GM12875 (cell line): Measurements from ENCODE around the gene SHQ1.

Experiments
- H3K4me3 ChIP-seq: one replicate; pipeline ENCODE4 v1.5.1; 2011; ENCODE audit warnings: low read depth, low read length, control low read depth
- CTCF ChIP-seq: IDR thresholded peaks from 2 replicates; pipeline ENCODE4 v1.5.1; 2011; ENCODE audit warnings: low read depth, mild to moderate bottlenecking, control low read depth, inconsistent platforms, low read length, moderate library complexity, borderline replicate concordance; ENCODE audit not compliant: insufficient read depth

Gene SHQ1

GRCh38 chr3:72812201-72812600 is 36.0 kb downstream of the SHQ1 start:
- no peak for TF ChIP-seq CTCF

GRCh38 chr3:72811571-72811970 is 36.7 kb downstream of the SHQ1 start:
- no peak for TF ChIP-seq CTCF
- H3K4me3 ChIP-seq: no peak overlapping the region

More at GRCh38 chr3:72812201-72812600, 36.0 kb downstream of the SHQ1 start:
- H3K4me3 ChIP-seq: no peak overlapping the region

GRCh38 chr3:72810659-72811434 is 37.4 kb downstream of the SHQ1 start:
- H3K4me3 ChIP-seq: no peak overlapping the region
- TF ChIP-seq CTCF: no peak

GRCh38 chr3:72810063-72810462 is 38.2 kb downstream of the SHQ1 start:
- TF ChIP-seq CTCF: no peak
- H3K4me3 ChIP-seq: no peak overlapping the region

- no peak overlapping the region for H3K4me3 ChIP-seq
- TF ChIP-seq CTCF: no peak
These were observed 43.9 kb downstream of the SHQ1 start for GRCh38 chr3:72804361-72804760.

GRCh38 chr3:72803573-72803972 is 44.7 kb downstream of the SHQ1 start:
- H3K4me3 ChIP-seq: no peak overlapping the region
- no peak for TF ChIP-seq CTCF

- TF ChIP-seq CTCF: no peak
- H3K4me3 ChIP-seq: no peak overlapping the region
These were observed 46.2 kb downstream of the SHQ1 start for GRCh38 chr3:72802001-72802400.
